ENCODE measurements around the gene PREX1.

- TF ChIP-seq, protein P1, sequence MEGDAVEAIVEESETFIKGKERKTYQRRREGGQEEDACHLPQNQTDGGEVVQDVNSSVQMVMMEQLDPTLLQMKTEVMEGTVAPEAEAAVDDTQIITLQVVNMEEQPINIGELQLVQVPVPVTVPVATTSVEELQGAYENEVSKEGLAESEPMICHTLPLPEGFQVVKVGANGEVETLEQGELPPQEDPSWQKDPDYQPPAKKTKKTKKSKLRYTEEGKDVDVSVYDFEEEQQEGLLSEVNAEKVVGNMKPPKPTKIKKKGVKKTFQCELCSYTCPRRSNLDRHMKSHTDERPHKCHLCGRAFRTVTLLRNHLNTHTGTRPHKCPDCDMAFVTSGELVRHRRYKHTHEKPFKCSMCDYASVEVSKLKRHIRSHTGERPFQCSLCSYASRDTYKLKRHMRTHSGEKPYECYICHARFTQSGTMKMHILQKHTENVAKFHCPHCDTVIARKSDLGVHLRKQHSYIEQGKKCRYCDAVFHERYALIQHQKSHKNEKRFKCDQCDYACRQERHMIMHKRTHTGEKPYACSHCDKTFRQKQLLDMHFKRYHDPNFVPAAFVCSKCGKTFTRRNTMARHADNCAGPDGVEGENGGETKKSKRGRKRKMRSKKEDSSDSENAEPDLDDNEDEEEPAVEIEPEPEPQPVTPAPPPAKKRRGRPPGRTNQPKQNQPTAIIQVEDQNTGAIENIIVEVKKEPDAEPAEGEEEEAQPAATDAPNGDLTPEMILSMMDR (IDR thresholded peaks at IDR 0.05) = no peak
- TF ChIP-seq POLR2A (IDR thresholded peaks at IDR 0.05) = no peak
These were observed 242.5 kb downstream of the PREX1 start for GRCh38 chr20:48585061-48585870.

Data from adrenal gland (tissue), 5 donors.